ENCODE data around the gene POLR2C. TPM values are rescaled to one million over a fixed set of nuclear protein-coding genes. Genes with fewer than 3 reads are reported as not detected.

POLR2C gene
- total RNA-seq, 1 experiment from 2014 or later = 110 TPM

GRCh38 chr16:57507136-57508034 lies 44.9 kb downstream of the POLR2C start:
- no peak overlapping the region for H3K27ac ChIP-seq (ENCODE audit: low read depth, low read length, poor library complexity, severe bottlenecking)
- intact Hi-C loops (cut with micrococcal nuclease; ENCODE audit: unreplicated experiment) = no loop called here
- ChIA-PET CTCF (no interaction called here), POLR2A (ENCODE audit: low non-redundant PET) (interaction anchor here (0.6 kb wide), 1 partner anchor 85 kb away, joined by 14 read pairs; no protein-coding TSS in a partner anchor)
- H3K4me3 ChIP-seq (ENCODE audit: low read depth, low read length, poor library complexity, severe bottlenecking) = no peak overlapping the region
- no peak for TF ChIP-seq EZH2 (IDR thresholded peaks at IDR 0.05; ENCODE audit: borderline replicate concordance, low read depth, low read length, poor library complexity, severe bottlenecking)
- no peak for TF ChIP-seq CTCF (conservative IDR thresholded peaks at IDR 0.05; ENCODE audit: low read depth, low read length)
- DNase-seq (ENCODE audit: low spot score) = no peak
- no peaks in the 10 kb centered on the region for H3K9me3 ChIP-seq (ENCODE audit: low read depth, low read length, poor library complexity, severe bottlenecking)
- H3K36me3 ChIP-seq (ENCODE audit: insufficient read depth, low read length, poor library complexity, severe bottlenecking) = no peaks in the 10 kb centered on the region
- H3K27me3 ChIP-seq (replicated peaks; ENCODE audit: insufficient read depth, low read depth, low read length, poor library complexity) = no peaks in the 10 kb centered on the region
- no TSS peak for BruUV-seq (replicated peaks)
- no peaks in the 10 kb centered on the region for H3K4me1 ChIP-seq (ENCODE audit: insufficient read depth, low read length, poor library complexity, severe bottlenecking)

- no TSS peak for BruUV-seq (replicated peaks)
- Histone ChIP-seq H3K4me1 (ENCODE audit: insufficient read depth, low read length, poor library complexity, severe bottlenecking) (peaks cover 5% of the 10 kb centered on the region), H3K36me3 (ENCODE audit: insufficient read depth, low read length, poor library complexity, severe bottlenecking) (no peaks in the 10 kb centered on the region), H3K9me3 (ENCODE audit: low read depth, low read length, poor library complexity, severe bottlenecking) (no peaks in the 10 kb centered on the region), H3K27me3 (replicated peaks; ENCODE audit: insufficient read depth, low read depth, low read length, poor library complexity) (no peaks in the 10 kb centered on the region), H3K27ac (ENCODE audit: low read depth, low read length, poor library complexity, severe bottlenecking) (no peak overlapping the region), H3K4me3 (ENCODE audit: low read depth, low read length, poor library complexity, severe bottlenecking) (no peak overlapping the region)
- ChIA-PET POLR2A (ENCODE audit: low non-redundant PET) (interaction anchor here (0.6 kb wide), 1 partner anchor 86 kb away, joined by 14 read pairs; no protein-coding TSS in a partner anchor), CTCF (no interaction called here)
- intact Hi-C loops (cut with micrococcal nuclease; ENCODE audit: unreplicated experiment) = no loop called here
- no peak for TF ChIP-seq EZH2 (IDR thresholded peaks at IDR 0.05; ENCODE audit: borderline replicate concordance, low read depth, low read length, poor library complexity, severe bottlenecking)
- no peak for TF ChIP-seq CTCF (conservative IDR thresholded peaks at IDR 0.05; ENCODE audit: low read depth, low read length)
- DNase-seq (ENCODE audit: low spot score) = no peak
Observed at GRCh38 chr16:57508035-57508425, 45.6 kb downstream of the POLR2C start.

- ChIA-PET CTCF (no interaction called here), POLR2A (ENCODE audit: low non-redundant PET) (no interaction called here)
- Histone ChIP-seq H3K4me1 (ENCODE audit: insufficient read depth, low read length, poor library complexity, severe bottlenecking) (peaks cover 16% of the 10 kb centered on the region), H3K27ac (ENCODE audit: low read depth, low read length, poor library complexity, severe bottlenecking) (no peak overlapping the region), H3K4me3 (ENCODE audit: low read depth, low read length, poor library complexity, severe bottlenecking) (no peak overlapping the region), H3K9me3 (ENCODE audit: low read depth, low read length, poor library complexity, severe bottlenecking) (no peaks in the 10 kb centered on the region), H3K27me3 (replicated peaks; ENCODE audit: insufficient read depth, low read depth, low read length, poor library complexity) (no peaks in the 10 kb centered on the region), H3K36me3 (ENCODE audit: insufficient read depth, low read length, poor library complexity, severe bottlenecking) (no peaks in the 10 kb centered on the region)
- intact Hi-C loops (cut with micrococcal nuclease; ENCODE audit: unreplicated experiment) = no loop called here
- BruUV-seq (replicated peaks) = no TSS peak
- DNase-seq (ENCODE audit: low spot score) = no peak
- no peak for TF ChIP-seq CTCF (conservative IDR thresholded peaks at IDR 0.05; ENCODE audit: low read depth, low read length)
- no peak for TF ChIP-seq EZH2 (IDR thresholded peaks at IDR 0.05; ENCODE audit: borderline replicate concordance, low read depth, low read length, poor library complexity, severe bottlenecking)
Observed at GRCh38 chr16:57509231-57509923, 46.9 kb downstream of the POLR2C start.

Data from A673 (cell line).